Frontal cortex (tissue), 4 donors: Measurements from ENCODE around the gene TNS2. TPM values are rescaled to one million over a fixed set of nuclear protein-coding genes. Genes with fewer than 3 reads are reported as not detected.

Experiments
- DNase-seq, 2 donors: peaks; one replicate each; pipeline ENCODE4 v3.0.0; 2012; ENCODE audit warnings: low spot score in 2 of 2
- FAIRE-seq: peaks from 2 replicates; lab custom pipeline; 2012; peaks lifted over from hg19 to GRCh38; lab: Jason Lieb, UNC
- total RNA-seq: library from RNA; depleted of rRNA; stranded (reverse); fragments of >200 nt; gene quantifications from one replicate; pipeline ENCODE4 v1.2.3, GENCODE V29; 2014
- donor health status: control.
- donor health status: control.
- donor health status: control.

The TNS2 gene
- total RNA-seq, 1 donor from 2014 or later: 11.4 TPM

DNA sequence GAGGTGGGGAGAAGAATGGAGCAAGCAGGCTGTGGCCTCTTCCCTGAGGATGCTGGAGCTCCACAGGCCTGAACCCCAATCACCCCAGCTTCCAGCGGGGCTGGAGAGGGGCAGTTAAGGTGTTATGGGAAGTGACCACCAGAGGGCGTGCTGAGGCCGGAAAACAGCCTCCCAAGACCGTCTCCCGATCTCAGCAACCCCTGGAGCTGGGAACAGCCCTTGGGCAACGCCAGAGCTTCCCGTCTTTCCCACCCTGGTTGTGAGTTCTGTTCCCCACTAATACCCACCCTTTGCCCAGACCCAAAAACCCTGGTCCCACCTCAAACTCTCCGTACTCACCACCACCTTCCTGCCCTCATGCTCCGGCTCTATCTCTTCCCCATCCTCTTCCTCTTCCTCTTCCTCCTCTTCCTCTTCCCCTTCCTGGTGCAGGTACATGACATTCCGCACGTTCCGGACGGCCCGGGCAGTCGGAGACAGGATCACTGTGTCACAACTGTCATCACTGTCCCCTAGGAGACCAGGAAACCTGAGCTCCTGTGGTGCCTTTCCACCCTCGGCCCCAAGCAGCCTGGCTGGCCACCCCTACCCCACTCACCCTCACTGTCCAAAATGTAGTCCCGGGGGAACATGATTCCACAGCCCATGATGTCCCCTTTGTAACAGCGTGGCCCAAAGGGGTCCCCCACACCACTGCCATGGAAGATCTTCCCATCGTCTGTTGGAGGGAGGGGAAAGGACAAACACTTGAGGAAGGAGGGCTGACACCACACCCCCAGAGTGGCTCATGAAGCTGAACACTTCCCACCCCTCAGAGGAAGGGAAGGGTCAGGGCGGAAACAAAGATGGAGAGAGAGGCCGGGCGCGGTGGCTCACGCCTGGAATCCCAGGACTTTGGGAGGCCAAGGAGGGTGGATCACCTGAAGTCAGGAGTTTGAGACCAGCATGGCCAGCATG, 16.4 kb downstream of the TNS2 start:
- FAIRE-seq: no peak
- peak; percentile 70 to 90 for DNase-seq

DNA sequence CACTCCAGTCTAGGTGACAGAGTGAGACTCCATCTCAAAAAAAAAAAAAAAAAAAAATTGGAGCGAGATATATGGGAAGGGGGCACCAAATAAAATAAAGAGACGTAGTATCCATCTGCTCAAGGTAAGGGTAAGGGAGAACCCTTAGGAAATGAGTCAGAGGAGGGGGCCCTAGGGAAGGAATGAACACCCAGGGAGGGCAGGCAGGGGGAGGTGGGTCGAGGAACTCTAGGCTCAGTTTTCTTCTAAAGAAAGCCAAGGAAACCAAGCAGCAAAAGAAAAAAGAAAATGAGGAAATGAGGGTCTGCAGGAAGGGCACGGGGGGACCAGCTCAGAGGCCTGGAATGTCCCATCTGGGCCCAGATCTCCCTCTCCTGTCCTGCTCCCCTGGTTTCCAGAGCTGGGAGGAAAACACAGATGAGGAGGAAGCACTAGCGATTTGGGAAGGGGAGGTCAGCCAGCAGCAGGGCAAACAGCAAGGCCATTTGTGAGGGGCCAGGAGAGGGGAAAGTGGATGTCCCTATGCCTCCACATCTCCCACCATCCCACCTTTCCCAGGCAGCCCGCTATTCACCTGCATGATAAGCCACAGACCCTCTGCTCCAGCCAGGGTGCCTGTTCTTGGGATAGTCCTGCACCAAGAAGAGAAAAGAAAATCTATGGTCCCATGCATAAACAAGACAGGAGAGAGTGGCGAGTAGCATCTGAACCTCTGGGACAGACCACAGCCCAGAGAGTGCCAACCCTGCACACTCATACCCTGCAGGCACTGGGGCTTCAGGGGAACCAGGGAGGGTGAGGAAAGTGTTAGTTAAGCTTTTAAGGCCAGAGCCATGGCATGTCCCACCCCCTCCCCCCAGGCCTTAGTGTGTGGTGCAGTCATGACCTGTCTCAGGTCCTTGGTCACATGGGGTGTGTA, 17.5 kb downstream of the TNS2 start:
- FAIRE-seq (no peak), DNase-seq (no peak)

DNA sequence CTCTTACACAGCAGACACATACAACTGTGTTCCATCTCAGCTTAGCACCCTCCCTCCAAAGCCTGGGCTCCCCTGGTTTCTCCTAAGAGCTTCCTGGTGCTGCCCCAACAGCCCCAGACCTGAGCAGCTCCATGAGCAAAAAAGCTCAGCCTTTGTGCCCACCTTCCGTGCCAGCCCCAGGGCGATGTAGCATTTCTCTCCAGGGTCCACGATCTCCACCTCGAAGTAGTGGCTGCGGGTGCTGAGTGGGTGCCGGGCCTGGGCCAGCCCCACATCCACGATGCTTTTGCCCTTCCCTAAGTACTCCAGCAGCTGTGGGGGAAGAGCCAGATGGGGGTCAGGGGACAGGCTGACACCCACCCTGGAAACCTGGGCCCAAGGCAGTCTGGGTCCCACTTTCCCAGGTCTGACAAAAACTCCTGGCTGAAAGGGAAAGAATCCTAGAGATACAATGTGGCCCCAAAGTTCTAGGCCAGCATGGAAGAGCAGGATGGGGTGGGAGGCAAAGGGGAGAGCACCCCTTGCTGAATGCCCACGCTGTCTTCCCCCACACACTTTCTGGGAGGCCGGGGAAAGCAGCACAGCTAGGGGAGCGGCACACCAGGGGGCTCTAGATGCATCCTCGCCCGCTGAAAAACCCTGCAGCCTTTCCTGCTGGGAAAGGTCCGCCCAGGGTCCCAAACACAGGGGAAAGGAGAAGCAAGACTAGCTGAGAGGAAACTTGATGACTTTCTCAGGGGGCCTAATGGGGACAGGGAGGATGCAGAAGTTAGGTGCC, 18.3 kb downstream of the TNS2 start:
- DNase-seq (no peak), FAIRE-seq (no peak)

DNA sequence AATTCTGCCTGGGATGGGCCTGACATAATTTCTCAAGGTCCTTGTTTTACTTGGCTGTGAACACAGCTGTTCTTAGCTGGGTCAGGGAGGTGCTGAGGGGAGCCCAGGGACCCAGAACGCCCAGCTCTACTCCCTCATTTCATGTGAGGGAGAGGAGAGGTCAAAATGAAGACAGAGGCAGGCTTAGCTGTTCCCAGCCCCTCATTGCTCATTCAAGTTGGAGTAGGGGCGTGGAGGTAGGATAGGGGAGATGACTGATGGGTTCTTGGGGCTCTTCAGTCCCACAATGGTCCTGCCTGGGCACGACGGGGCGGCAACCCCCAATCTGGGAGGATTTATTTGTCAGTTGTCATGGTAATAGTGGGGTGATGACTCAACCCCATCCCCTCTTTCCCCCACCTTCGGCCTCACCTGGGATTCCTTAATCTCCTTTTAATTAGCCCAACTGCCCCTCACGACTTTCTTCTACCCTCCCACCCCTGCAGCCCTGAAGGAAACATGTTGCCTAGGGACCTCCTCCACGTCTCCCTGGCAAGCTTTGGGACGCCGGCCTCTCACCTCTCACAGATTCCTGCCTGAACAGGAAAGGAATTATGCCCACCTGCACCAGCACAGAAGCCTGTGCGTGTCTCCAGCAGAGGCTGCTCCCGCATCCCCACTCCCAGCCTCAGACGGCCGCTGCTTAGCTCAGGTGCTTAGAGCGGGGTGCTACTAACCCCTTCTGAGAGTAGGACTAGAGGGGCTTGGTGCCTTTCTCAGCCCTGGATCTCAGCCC, 19.1 kb downstream of the TNS2 start:
- DNase-seq: no peak
- FAIRE-seq: no peak

DNA sequence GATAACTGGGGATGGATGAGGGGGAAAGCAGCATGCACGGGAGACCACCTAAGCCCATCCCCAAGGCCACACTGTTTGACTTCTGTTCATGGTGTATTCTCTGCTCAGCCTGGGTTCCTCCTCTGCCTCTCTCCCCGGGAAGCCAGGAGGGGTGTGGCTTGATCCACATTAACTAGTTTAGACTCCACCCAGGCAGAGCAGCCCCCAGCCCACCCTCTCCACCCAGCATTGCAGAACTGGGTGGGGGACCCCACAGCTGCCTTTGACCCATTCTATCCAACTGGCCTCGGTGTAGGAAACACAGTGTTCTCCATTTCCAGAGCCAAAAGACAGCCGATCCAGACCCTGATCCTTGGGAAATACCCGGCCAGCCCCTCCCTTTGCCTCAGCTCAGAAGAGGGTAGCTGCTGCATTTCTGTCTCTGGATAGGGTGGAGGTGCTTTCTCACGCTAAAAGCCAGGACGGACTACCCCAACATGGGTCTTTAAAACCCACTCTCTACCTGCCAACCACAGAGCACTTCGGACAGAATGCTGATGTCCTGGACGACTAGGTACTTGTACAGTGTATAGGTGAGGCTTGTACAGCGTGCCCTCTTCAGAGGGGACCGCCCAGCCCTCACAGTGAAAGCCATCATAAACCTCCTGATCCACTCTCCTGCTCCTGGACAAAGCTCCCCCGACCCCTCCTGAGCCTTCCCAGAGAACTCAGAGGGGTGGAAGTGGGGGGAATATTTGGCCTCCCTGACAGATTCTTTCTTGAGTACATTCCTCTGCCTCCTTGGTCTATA, 20.0 kb downstream of the TNS2 start:
- DNase-seq (no peak), FAIRE-seq (no peak)

DNA sequence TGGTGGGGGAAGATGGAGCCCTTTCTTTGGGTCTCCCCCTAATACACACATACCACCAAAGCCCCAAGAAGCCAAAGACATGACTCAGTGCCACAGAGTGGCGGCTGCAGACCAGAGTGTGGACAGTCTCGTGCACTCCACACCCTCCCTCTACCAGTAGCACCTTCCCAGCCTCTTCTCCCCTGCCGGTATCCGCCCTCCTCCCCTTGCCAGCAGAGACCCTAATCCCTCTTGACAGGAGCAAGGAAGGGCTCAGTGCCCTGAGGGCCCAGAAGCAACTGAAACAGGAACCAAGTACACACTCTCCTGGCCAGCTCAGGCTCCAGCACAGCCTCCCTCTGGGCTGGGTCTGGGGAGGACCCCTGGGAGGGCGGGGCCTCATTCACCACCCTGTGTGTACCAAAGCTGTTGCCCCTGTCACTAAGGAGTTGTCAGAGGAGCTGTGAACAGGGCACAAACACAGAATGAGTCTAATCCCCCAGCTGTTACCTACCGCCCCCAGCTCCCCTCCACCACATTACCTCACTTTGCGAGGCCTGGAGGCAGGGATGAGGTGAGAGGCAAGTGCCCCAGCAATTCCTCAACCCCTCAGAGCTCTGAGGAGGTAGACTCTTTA, 21.1 kb downstream of the TNS2 start:
- DNase-seq (no peak), FAIRE-seq (no peak)

DNA sequence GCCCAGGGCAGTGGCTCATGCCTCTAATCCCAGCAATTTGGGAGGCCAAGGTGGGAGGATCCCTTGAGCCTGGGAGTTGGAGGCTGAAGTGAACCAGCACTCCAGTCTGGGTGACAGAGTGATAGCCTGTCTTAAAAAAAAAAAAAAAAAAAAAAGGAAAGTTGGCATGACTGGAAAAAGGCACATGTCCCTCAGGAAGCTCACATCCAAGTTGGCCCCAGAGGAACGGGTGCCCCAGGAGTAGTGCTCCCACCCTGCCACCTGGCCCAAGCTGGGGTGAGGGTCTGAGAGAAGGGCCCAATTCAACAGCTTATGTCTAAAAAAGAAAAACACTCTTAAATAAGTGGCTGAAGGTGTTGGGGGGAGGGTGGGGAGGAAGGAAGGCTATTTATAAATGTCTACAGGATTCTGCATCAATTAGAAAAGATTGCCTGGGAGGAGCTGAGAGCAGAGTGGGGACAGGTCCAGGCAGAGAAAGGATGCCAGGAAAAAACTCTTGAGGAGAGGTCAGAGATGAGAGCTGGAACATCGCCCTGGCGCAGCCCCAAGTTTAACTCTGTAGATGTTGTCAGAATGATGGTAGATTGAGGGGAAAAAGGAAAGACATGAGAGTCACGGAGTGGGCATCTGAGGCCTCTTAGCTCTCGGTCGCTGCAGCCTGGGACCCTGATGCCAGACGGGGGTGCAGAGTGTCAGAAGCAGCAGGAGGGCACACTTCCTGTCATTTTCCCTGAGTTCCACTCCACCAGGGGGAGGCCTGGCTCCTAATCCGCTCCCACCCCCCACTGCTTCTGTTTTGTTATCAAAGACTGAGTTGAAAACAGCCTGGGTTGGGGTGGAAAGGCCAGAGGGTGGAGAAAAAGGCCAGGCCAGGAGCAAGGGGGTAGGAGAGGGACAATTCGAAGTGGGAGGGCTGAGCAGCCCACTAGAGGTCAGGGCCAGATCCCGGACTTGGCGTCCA, 22.0 kb downstream of the TNS2 start:
- FAIRE-seq (no peak), DNase-seq (no peak)

DNA sequence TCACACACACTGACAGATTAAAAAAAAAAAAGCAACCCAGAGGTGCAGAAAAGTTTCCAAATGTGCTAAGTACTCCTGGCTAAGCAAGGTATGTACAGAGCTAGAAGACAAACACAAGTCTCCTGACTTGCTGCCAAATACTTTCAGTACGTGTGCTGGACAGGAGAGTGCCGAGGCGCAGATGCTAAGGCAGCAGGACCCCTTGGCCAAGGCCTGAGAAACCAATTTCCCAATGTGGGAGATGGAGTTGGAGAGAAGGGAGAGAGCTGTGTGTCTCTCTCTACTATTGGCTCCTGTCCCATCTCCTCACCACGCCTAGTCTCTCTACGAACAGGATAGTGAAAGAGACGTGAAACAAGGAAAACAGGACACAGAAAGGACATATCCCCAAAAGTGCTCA, 24.0 kb downstream of the TNS2 start:
- DNase-seq: no peak
- FAIRE-seq: no peak

DNA sequence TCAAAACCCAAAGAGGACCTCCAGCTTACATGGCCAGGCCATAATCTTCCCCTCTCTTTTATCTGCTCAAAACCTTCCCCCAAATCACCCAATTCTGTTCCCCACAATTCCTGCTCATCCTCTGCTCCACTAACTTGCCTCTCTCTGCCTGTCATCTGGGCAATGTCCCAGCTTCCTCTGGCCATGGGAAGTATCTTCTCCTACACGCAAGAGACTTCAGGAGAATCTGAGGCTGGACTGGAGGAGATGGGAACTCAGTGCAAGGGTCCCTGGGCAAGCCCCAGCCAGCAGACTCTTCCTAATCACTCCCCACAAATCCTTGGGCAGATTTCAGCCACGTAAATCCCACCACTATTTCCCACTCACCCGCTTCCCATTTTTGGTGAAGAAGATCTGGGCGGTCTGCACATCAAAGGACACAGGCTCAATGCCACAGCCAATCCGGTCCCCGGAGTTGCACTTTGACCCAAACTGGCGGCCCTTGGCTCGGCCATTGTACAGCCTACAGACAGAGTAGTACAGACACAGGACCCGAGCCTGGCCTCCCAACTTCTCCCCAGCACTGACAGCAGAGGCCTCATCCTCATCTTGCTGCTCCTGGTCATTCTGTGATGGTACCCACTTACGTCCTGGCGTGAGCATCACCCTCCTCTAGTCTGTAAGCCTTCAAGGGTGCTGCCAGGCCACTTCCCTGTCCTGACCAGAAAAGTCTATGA, 24.6 kb downstream of the TNS2 start:
- FAIRE-seq (no peak), DNase-seq (no peak)

DNA sequence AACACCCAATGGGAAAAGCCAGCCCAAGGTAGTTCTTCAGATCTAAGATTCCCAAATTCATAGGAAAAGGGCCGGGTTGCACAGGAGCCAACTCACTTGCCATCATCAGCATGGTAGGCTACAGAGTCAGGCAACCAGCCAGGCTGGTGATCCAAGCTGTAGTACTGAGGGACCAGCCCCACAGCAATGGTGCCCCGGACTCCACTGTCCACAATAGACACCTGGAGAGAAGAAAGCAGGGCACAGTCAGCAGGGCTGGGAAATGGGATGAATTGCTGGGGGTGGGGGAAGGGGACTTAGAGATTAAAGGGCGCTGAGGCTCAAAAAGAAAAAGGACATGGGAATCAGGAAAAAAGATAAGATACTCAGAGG, 25.1 kb downstream of the TNS2 start:
- DNase-seq: no peak
- no peak for FAIRE-seq

DNA sequence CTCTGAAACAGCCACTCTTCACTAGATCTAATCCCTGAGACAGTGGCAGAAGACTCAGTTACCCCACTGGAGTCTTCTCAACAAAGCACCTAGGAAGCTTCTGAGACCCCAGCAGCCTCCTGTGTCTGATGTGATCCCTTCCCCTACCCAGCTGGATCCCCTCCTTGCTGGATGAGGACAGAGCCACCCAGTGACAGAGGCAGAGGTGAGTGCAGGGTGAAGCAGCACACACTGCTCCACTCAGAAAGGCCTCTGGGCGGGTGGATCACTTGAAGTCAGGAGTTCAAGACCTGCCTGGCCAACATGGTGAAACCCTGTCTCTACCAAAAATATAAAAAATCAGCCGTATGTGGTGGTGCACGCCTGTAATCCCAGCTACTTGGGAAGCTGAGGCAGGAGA, 26.6 kb downstream of the TNS2 start:
- FAIRE-seq: no peak
- no peak for DNase-seq

DNA sequence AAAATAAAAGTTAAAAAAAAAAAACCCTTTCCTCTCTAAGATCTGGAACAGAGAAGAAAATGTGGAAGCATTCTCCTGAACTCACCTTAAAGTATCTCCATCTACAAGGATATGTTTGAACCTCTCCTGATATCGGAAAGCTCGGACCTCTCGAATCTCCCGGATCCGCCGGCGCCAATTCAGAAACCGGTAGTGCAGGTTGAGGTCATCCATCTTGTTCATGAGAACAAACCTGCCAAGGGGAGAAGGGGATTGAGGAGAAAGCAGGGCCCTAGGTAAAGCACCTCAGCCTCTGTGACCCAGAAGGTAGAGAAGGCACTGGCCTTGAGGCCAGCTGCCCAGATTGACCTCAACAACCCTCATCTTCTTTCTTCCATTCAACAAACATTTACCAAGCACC, 27.2 kb downstream of the TNS2 start:
- DNase-seq: no peak
- FAIRE-seq: no peak

DNA sequence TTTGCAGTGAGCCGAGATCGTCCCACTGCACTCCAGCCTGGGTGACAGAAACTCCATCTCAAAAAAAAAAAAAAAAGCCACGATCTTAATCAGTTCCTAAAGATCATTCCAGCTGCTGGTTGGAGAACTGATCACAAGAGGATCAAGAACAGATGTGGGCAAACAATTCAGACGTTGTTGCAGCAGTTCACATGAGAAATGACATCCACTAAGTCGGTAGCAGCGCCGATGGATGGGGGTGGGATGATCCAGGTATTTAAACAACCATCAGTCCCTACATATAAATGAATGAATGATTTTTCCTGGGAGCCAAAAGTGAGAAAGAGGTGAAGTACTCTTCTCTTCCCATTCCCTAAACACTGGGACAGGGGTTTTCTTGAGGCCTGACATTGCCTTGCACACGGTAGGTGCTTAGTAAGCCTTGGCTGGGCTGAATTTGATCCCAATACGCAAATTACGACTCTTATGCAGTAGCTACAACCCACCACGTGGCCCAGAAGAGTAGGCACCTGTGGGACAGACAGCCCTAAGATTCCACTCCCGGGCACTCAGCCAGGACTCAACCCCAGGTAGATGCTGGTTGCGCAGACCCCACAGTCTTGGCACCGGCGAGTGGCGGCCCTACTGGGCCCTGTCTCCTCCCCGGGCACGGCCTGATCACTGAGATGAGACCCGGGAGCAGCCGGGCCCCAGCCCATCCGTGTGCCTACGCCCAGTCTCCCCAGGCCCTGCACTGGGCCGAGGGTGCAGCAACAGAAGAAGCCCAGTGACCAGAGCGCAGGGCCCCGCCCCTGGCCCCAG, 28.8 kb downstream of the TNS2 start:
- FAIRE-seq (no peak), DNase-seq (no peak)

DNA sequence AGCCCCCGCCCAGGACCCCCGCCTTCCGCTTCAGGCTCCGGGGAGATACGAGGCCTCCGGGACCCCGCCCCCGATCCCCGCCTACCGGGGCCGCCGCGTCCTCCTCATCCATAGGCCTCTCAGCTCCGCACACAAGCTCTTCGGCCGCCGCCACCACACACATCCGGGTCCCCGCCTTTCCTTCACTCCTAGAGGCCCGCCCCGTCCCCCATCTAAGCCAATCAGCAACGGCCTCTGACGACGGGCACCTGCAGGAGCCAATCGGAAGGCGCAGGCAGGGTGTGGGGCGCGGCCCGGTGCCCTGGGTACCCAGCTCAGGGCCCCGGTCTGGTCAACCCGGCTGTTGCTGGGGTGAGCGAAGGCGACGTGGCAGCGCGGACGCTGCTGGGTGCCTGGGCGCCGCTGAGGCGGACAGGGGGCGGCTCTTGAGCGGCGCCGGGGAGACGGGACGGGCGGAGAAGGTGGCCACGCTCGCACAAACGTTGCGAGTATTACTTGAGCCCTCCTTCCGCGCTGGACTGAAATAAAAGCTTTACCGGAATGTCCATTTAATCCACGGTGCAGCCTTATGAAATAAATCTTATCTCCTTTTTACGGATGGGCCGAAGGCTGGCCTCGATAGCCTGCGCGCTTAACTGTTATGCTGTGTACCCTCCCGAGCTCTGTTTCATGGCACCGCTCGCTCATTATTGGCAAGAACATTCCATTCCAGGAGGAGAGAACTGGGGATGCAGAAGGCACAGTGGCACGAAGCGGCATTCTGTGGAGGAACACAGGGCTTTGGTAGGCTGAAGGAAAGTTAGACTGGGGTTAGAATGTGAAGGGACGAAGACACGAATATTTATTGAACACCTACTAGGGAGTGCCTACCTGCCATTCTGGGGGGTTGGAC, 29.6 kb downstream of the TNS2 start, which contains the start of gene SPRYD3:
TSS of gene SPRYD3 (minus strand) at position 165 of the 892 bp plus-strand sequence. CDS start at position 108, 57 bp downstream.
- peak; percentile 99 to 100 for DNase-seq
- FAIRE-seq: peak; percentile 17
